Measurements from ENCODE around the gene NUDT4.

- TF ChIP-seq CTCF (conservative IDR thresholded peaks at IDR 0.05) (no peak), EZH2 (IDR thresholded peaks at IDR 0.05; ENCODE audit: low read depth) (no peak)
Measured at GRCh38 chr12:93333054-93333453, 44.7 kb upstream of the NUDT4 start.

Data from PC-9 (cell line).